Karpas-422 (cell line): ENCODE measurements around the gene PTPRD. TPM values are rescaled to one million over a fixed set of nuclear protein-coding genes. Genes with fewer than 3 reads are reported as not detected.

Source experiments
- DNase-seq: peaks from one replicate; pipeline ENCODE4 v3.0.0-alpha.2; 2015
- H2AFZ ChIP-seq: fragments of 200-600 bp; sonication (generic); 2 replicates; pipeline ENCODE4 v1.6.1; 2014; ENCODE audit warnings: antibody characterized with exemption, low read length, mixed read lengths
- H3K27ac ChIP-seq: fragments of 200-600 bp; sonication (generic); 2 replicates; pipeline ENCODE4 v1.5.1; 2014; ENCODE audit warnings: mild to moderate bottlenecking, low read length, moderate library complexity
- H3K27me3 ChIP-seq: fragments of 200-600 bp; sonication (generic); 2 replicates; pipeline ENCODE4 v1.6.1; 2014; ENCODE audit warnings: low read length, mixed read lengths
- H3K36me3 ChIP-seq: fragments of 200-600 bp; sonication (generic); 2 replicates; pipeline ENCODE4 v1.6.1; 2014; ENCODE audit warnings: low read length, mixed read lengths; ENCODE audit not compliant: insufficient read depth
- H3K4me1 ChIP-seq: fragments of 200-600 bp; sonication (generic); 2 replicates; pipeline ENCODE4 v1.6.1; 2014; ENCODE audit warnings: mild to moderate bottlenecking, low read length, mixed read lengths
- H3K4me2 ChIP-seq: fragments of 200-600 bp; sonication (generic); 2 replicates; pipeline ENCODE4 v1.6.1; 2014; ENCODE audit warnings: low read length, low read depth, mild to moderate bottlenecking; ENCODE audit not compliant: poor library complexity, severe bottlenecking
- H3K4me3 ChIP-seq: fragments of 200-600 bp; sonication (generic); 2 replicates; pipeline ENCODE4 v1.5.1; 2014; ENCODE audit warnings: mild to moderate bottlenecking, antibody characterized with exemption, low read length, mixed read lengths
- H3K79me2 ChIP-seq: fragments of 200-600 bp; sonication (generic); 2 replicates; pipeline ENCODE4 v1.6.1; 2014; ENCODE audit warnings: mild to moderate bottlenecking, low read length, mixed read lengths
- H3K9ac ChIP-seq: fragments of 200-600 bp; sonication (generic); 2 replicates; pipeline ENCODE4 v1.6.0; 2014; ENCODE audit warnings: low read length
- H3K9me2 ChIP-seq: fragments of 200-600 bp; sonication (generic), shearing (Covaris generic); replicated peaks from 2 replicates; pipeline ENCODE4 v1.6.0; 2014; ENCODE audit warnings: mild to moderate bottlenecking, low read length, moderate library complexity; ENCODE audit not compliant: insufficient read depth
- H3K9me3 ChIP-seq: fragments of 300-700, 200-600 bp; sonication (generic); 2 replicates; pipeline ENCODE4 v1.6.1; 2014; ENCODE audit warnings: low read length, mixed read lengths
- H4K20me1 ChIP-seq: fragments of 200-600 bp; sonication (generic); 2 replicates; pipeline ENCODE4 v1.6.1; 2014; ENCODE audit warnings: mild to moderate bottlenecking, antibody characterized with exemption, low read length, low read depth; ENCODE audit not compliant: insufficient read depth
- total RNA-seq: library from RNA; depleted of rRNA; stranded (reverse); fragments of >200 nt; shearing (Covaris generic); gene quantifications from 2 replicates; pipeline ENCODE4 v1.2.3, GENCODE V29; 2014; ENCODE audit warnings: low replicate concordance

PTPRD gene
- total RNA-seq, 1 experiment from 2014 or later = 0.63 TPM

GRCh38 chr9:8456344-8456743 lies 2156.5 kb downstream of the PTPRD start:
- no peaks in the 10 kb centered on the region for H4K20me1 ChIP-seq
- H3K9me2 ChIP-seq = no peaks in the 10 kb centered on the region
- peaks cover 7% of the 10 kb centered on the region for H3K9me3 ChIP-seq
- H2AFZ ChIP-seq = no peak overlapping the region
- no peaks in the 10 kb centered on the region for H3K79me2 ChIP-seq
- H3K27me3 ChIP-seq = no peaks in the 10 kb centered on the region
- no peak for DNase-seq
- H3K4me3 ChIP-seq = no peak overlapping the region
- H3K4me2 ChIP-seq = no peak overlapping the region
- no peaks in the 10 kb centered on the region for H3K4me1 ChIP-seq
- no peak overlapping the region for H3K9ac ChIP-seq
- no peak overlapping the region for H3K27ac ChIP-seq
- no peaks in the 10 kb centered on the region for H3K36me3 ChIP-seq

- no peak for DNase-seq
- Histone ChIP-seq H3K79me2 (no peaks in the 10 kb centered on the region), H3K27me3 (no peaks in the 10 kb centered on the region), H3K9ac (no peak overlapping the region), H3K9me2 (no peaks in the 10 kb centered on the region; the same call in 1 of the 2 replicates), H2AFZ (no peak overlapping the region), H4K20me1 (no peaks in the 10 kb centered on the region), H3K36me3 (no peaks in the 10 kb centered on the region), H3K4me3 (no peak overlapping the region), H3K4me2 (no peak overlapping the region), H3K4me1 (no peaks in the 10 kb centered on the region), H3K27ac (no peak overlapping the region), H3K9me3 (peaks cover 15% of the 10 kb centered on the region)
These were observed 2161.8 kb downstream of the PTPRD start for GRCh38 chr9:8450810-8451545.

GRCh38 chr9:8448226-8448625 lies 2164.6 kb downstream of the PTPRD start:
- H3K4me2 ChIP-seq = no peak overlapping the region
- H2AFZ ChIP-seq = no peak overlapping the region
- H3K4me3 ChIP-seq = no peak overlapping the region
- H3K9ac ChIP-seq = no peak overlapping the region
- DNase-seq = no peak
- no peak overlapping the region for H3K27ac ChIP-seq
- H3K36me3 ChIP-seq = no peaks in the 10 kb centered on the region
- no peaks in the 10 kb centered on the region for H3K27me3 ChIP-seq
- no peaks in the 10 kb centered on the region for H3K4me1 ChIP-seq
- H3K9me3 ChIP-seq = peaks cover 13% of the 10 kb centered on the region
- H4K20me1 ChIP-seq = no peaks in the 10 kb centered on the region
- H3K79me2 ChIP-seq = no peaks in the 10 kb centered on the region
- no peaks in the 10 kb centered on the region; the same call in 1 of the 2 replicates for H3K9me2 ChIP-seq

GRCh38 chr9:8447601-8448000 lies 2165.2 kb downstream of the PTPRD start:
- Histone ChIP-seq H3K9me3 (peaks cover 13% of the 10 kb centered on the region), H3K4me2 (no peak overlapping the region), H3K4me1 (no peaks in the 10 kb centered on the region), H3K4me3 (no peak overlapping the region), H3K79me2 (no peaks in the 10 kb centered on the region), H3K9ac (no peak overlapping the region), H4K20me1 (no peaks in the 10 kb centered on the region), H3K27me3 (no peaks in the 10 kb centered on the region), H3K27ac (no peak overlapping the region), H3K36me3 (no peaks in the 10 kb centered on the region), H2AFZ (no peak overlapping the region), H3K9me2 (no peaks in the 10 kb centered on the region; the same call in 1 of the 2 replicates)
- DNase-seq = no peak

- H3K4me1 ChIP-seq = no peaks in the 10 kb centered on the region
- H3K4me3 ChIP-seq = no peak overlapping the region
- H3K9ac ChIP-seq = no peak overlapping the region
- H3K36me3 ChIP-seq = no peaks in the 10 kb centered on the region
- no peak overlapping the region for H3K27ac ChIP-seq
- no peak overlapping the region for H3K4me2 ChIP-seq
- no peaks in the 10 kb centered on the region for H3K79me2 ChIP-seq
- no peaks in the 10 kb centered on the region for H3K9me2 ChIP-seq
- peaks cover 25% of the 10 kb centered on the region for H3K9me3 ChIP-seq
- no peak overlapping the region for H2AFZ ChIP-seq
- H3K27me3 ChIP-seq = no peaks in the 10 kb centered on the region
- no peaks in the 10 kb centered on the region for H4K20me1 ChIP-seq
- DNase-seq = no peak
These were observed 2174.9 kb downstream of the PTPRD start for GRCh38 chr9:8437876-8438275.

- no peaks in the 10 kb centered on the region for H3K36me3 ChIP-seq
- H3K27ac ChIP-seq = no peak overlapping the region
- no peaks in the 10 kb centered on the region for H3K9me2 ChIP-seq
- H3K27me3 ChIP-seq = no peaks in the 10 kb centered on the region
- no peaks in the 10 kb centered on the region for H3K4me1 ChIP-seq
- no peaks in the 10 kb centered on the region for H3K79me2 ChIP-seq
- no peak overlapping the region for H3K4me2 ChIP-seq
- H3K9ac ChIP-seq = no peak overlapping the region
- peaks cover 30% of the 10 kb centered on the region for H3K9me3 ChIP-seq
- H2AFZ ChIP-seq = no peak overlapping the region
- DNase-seq = no peak
- H3K4me3 ChIP-seq = no peak overlapping the region
- no peaks in the 10 kb centered on the region for H4K20me1 ChIP-seq
These were observed 2175.5 kb downstream of the PTPRD start for GRCh38 chr9:8437259-8437658.

- H3K27me3 ChIP-seq = no peaks in the 10 kb centered on the region
- no peak overlapping the region for H3K4me3 ChIP-seq
- H3K27ac ChIP-seq = no peak overlapping the region
- no peak overlapping the region for H3K9ac ChIP-seq
- no peaks in the 10 kb centered on the region for H3K9me2 ChIP-seq
- DNase-seq = no peak
- no peaks in the 10 kb centered on the region for H3K79me2 ChIP-seq
- no peak overlapping the region for H2AFZ ChIP-seq
- H3K36me3 ChIP-seq = no peaks in the 10 kb centered on the region
- H3K4me1 ChIP-seq = no peaks in the 10 kb centered on the region
- no peaks in the 10 kb centered on the region for H4K20me1 ChIP-seq
- H3K4me2 ChIP-seq = no peak overlapping the region
- peaks cover 30% of the 10 kb centered on the region for H3K9me3 ChIP-seq
These were observed 2176.0 kb downstream of the PTPRD start for GRCh38 chr9:8436786-8437185.

GRCh38 chr9:8434621-8435020 lies 2178.2 kb downstream of the PTPRD start:
- Histone ChIP-seq H2AFZ (no peak overlapping the region), H3K4me3 (no peak overlapping the region), H3K79me2 (no peaks in the 10 kb centered on the region), H3K9me3 (peaks cover 19% of the 10 kb centered on the region), H3K4me2 (no peak overlapping the region), H3K4me1 (no peaks in the 10 kb centered on the region), H3K27me3 (no peaks in the 10 kb centered on the region), H3K9me2 (no peaks in the 10 kb centered on the region), H3K9ac (no peak overlapping the region), H3K27ac (no peak overlapping the region), H4K20me1 (no peaks in the 10 kb centered on the region), H3K36me3 (no peaks in the 10 kb centered on the region)
- DNase-seq = no peak
